Endothelial cell of umbilical vein (primary cell): ENCODE results near the gene LLCFC1. TPM values are rescaled to one million over a fixed set of nuclear protein-coding genes. Genes with fewer than 3 reads are reported as not detected.

Experiments
- BruUV-seq: library from RNA; stranded (reverse); fragments of 400-500 nt; replicated peaks from 2 replicates; lab custom pipeline; 2021; lab: Mats Ljungman, UMichigan
- CTCF ChIA-PET: fragments of 300-600, 350-600 bp; sonication (Branson Sonifier 250); formaldehyde crosslinking; loops from one replicate; lab custom pipeline; 2021; ENCODE audit warnings: antibody characterized with exemption, inconsistent platforms; lab: Charles Lee
- POLR2A ChIA-PET: fragments of 300-600, 350-600 bp; sonication (Branson Sonifier 250); formaldehyde crosslinking; loops from one replicate; lab custom pipeline; 2021; ENCODE audit warnings: antibody characterized with exemption, inconsistent platforms; lab: Charles Lee
- DNase-seq: peaks from one replicate; pipeline ENCODE4 v3.0.0-alpha.2; 2011; ENCODE audit warnings: low read depth, low spot score
- FAIRE-seq: peaks from 2 replicates; lab custom pipeline; 2011; peaks lifted over from hg19 to GRCh38; lab: Jason Lieb, UNC
- H2AFZ ChIP-seq: 2 replicates; pipeline ENCODE4 v1.6.0; 2012; ENCODE audit warnings: low read depth, low read length, control low read depth, inconsistent platforms
- H3K27ac ChIP-seq: 2 replicates; pipeline ENCODE4 v1.5.1; 2011; ENCODE audit warnings: low read depth, mild to moderate bottlenecking, control low read depth, low read length, moderate library complexity; ENCODE audit not compliant: insufficient read depth
- H3K27me3 ChIP-seq, 2 experiments: 2 replicates each; pipeline versions ENCODE4 v1.6.0 to v1.6.1; 2011; ENCODE audit warnings: low read length in 2 of 2, mixed read lengths in 1 of 2; ENCODE audit not compliant: control insufficient read depth in 2 of 2, insufficient read depth in 2 of 2
- H3K36me3 ChIP-seq, 2 experiments: 2 replicates in 1 of 2; 3 replicates in 1 of 2; pipeline ENCODE4 v1.5.1; 2011; ENCODE audit warnings: low read length in 2 of 2, mild to moderate bottlenecking in 1 of 2, moderate library complexity in 1 of 2; ENCODE audit not compliant: control insufficient read depth in 2 of 2, insufficient read depth in 2 of 2; ENCODE audit errors: extremely low read depth in 1 of 2
- H3K4me1 ChIP-seq: 3 replicates; pipeline ENCODE4 v1.5.1; 2011; ENCODE audit warnings: mild to moderate bottlenecking, low read length; ENCODE audit not compliant: control insufficient read depth, insufficient read depth; ENCODE audit errors: extremely low read depth
- H3K4me2 ChIP-seq: 2 replicates; pipeline ENCODE4 v1.6.1; 2011; ENCODE audit warnings: low read length, control low read depth, mixed read lengths; ENCODE audit not compliant: insufficient read depth
- H3K4me3 ChIP-seq, 3 experiments: fragments of 200-600 bp in 1 of 3; sonication (generic), shearing (Covaris generic) in 1 of 3; replicated peaks in 1 of 3; 2 replicates each; pipeline ENCODE4 v1.5.1; 2011 to 2016; ENCODE audit warnings: control low read depth in 3 of 3, low read length in 3 of 3, mild to moderate bottlenecking in 2 of 3, inconsistent platforms in 1 of 3, low read depth in 1 of 3, moderate library complexity in 1 of 3; ENCODE audit not compliant: insufficient read depth in 1 of 3
- H3K79me2 ChIP-seq: 2 replicates; pipeline ENCODE4 v1.6.0; 2012; ENCODE audit warnings: low read length, inconsistent platforms; ENCODE audit not compliant: control insufficient read depth, insufficient read depth
- H3K9ac ChIP-seq: replicated peaks from 2 replicates; pipeline ENCODE3; 2011; ENCODE audit warnings: low read length, control low read depth; ENCODE audit not compliant: insufficient read depth; ENCODE audit errors: extremely low read depth
- H3K9me1 ChIP-seq: replicated peaks from 3 replicates; pipeline ENCODE4 v1.6.0; 2011; ENCODE audit warnings: mild to moderate bottlenecking, low read length; ENCODE audit not compliant: control insufficient read depth, insufficient read depth; ENCODE audit errors: extremely low read depth
- H3K9me3 ChIP-seq: replicated peaks from 2 replicates; pipeline ENCODE4 v1.5.1; 2012; ENCODE audit warnings: low read length, inconsistent platforms; ENCODE audit not compliant: control insufficient read depth, insufficient read depth
- H4K20me1 ChIP-seq: replicated peaks from 2 replicates; pipeline ENCODE3; 2011; ENCODE audit warnings: mild to moderate bottlenecking, low read length; ENCODE audit not compliant: control insufficient read depth, insufficient read depth; ENCODE audit errors: extremely low read depth
- CTCF ChIP-seq, 2 donors: IDR thresholded peaks; 1 replicate in 1 of 2; 2 replicates in 1 of 2; pipeline ENCODE4 v1.5.1; 2011; ENCODE audit warnings: low read length in 2 of 2, mild to moderate bottlenecking in 2 of 2, moderate library complexity in 2 of 2, control low read depth in 1 of 2, inconsistent platforms in 1 of 2, low read depth in 1 of 2; ENCODE audit not compliant: insufficient read depth in 1 of 2; ENCODE audit errors: extremely low read depth in 1 of 2
- EZH2 ChIP-seq: IDR thresholded peaks from 2 replicates; pipeline ENCODE4 v1.6.1; 2012; ENCODE audit warnings: borderline replicate concordance, low read depth, mild to moderate bottlenecking, moderate library complexity, low read length, inconsistent platforms; ENCODE audit not compliant: severe bottlenecking
- FOS ChIP-seq: IDR thresholded peaks from 2 replicates; pipeline ENCODE4 v1.6.1; 2011; ENCODE audit warnings: mild to moderate bottlenecking, low read length, moderate library complexity, borderline replicate concordance; ENCODE audit not compliant: insufficient read depth
- GATA2 ChIP-seq: IDR thresholded peaks from 2 replicates; pipeline ENCODE4 v1.7.0; 2011; ENCODE audit warnings: low read depth, mild to moderate bottlenecking, moderate library complexity, mixed read lengths, low read length; ENCODE audit not compliant: insufficient read length, insufficient read depth
- JUN ChIP-seq: IDR thresholded peaks from 2 replicates; pipeline ENCODE4 v1.6.1; 2011; ENCODE audit warnings: borderline replicate concordance, low read depth; ENCODE audit not compliant: insufficient read length, insufficient read depth
- MAX ChIP-seq: IDR thresholded peaks from 2 replicates; pipeline ENCODE4 v1.6.1; 2011; ENCODE audit not compliant: insufficient read depth, insufficient read length
- MYC ChIP-seq: IDR thresholded peaks from one replicate; pipeline ENCODE4 v1.6.1; 2011; ENCODE audit warnings: mild to moderate bottlenecking, low read depth, low read length
- POLR2A ChIP-seq: IDR thresholded peaks from 2 replicates; pipeline ENCODE4 v1.6.1; 2012; ENCODE audit warnings: low read depth, mild to moderate bottlenecking, control low read depth, low read length
- POLR2AphosphoS5 ChIP-seq: IDR thresholded peaks from 2 replicates; pipeline ENCODE4 v1.6.1; 2012; ENCODE audit warnings: low read depth, mild to moderate bottlenecking, control low read depth, low read length, moderate library complexity; ENCODE audit not compliant: insufficient read depth
- dilution Hi-C: fragments of 300-500 bp; cut with MboI; formaldehyde crosslinking; loops from one replicate; pipeline ENCODE4 v1.15.0; 2019; ENCODE audit warnings: low sequenced_read_pairs; ENCODE audit not compliant: extremely low pct_ligation_motif_present
- intact Hi-C: fragments of 100-400 bp; cut with micrococcal nuclease; formaldehyde crosslinking; loops from one replicate; pipeline ENCODE4 v1.10.0; 2022
- polyA plus RNA-seq, 4 experiments: library from polyadenylated mRNA; depleted of rRNA in 3 of 4; stranded (reverse) in 3 of 4; unstranded in 1 of 4; fragments of >200 nt; gene quantifications; 2 replicates each; pipeline versions ENCODE4 v1.2.1 to v1.2.3, GENCODE V29; 2011 to 2012; ENCODE audit warnings: missing spikeins in 1 of 4
- total RNA-seq: library from RNA; stranded (reverse); gene quantifications from 2 replicates; pipeline ENCODE4 v1.2.3, GENCODE V29; 2021

The LLCFC1 gene
- total and polyA plus RNA-seq, 2 donors (not counting 3 experiments of a cell fraction or from before 2014, with no cell fraction given): not detected

GRCh38 chr7:142910031-142910433 lies 29.3 kb upstream of the LLCFC1 start:
- H3K27me3 ChIP-seq: no peaks in the 10 kb centered on the region
- no peaks in the 10 kb centered on the region for H4K20me1 ChIP-seq
- H3K9me3 ChIP-seq: no peaks in the 10 kb centered on the region
- no peak for DNase-seq
- H3K4me2 ChIP-seq: no peak overlapping the region
- ChIA-PET POLR2A (no interaction called here), CTCF (interaction anchor here (0.6 to 1.7 kb wide), 4 partner anchors 9 to 305 kb away, joined by 3 to 11 read pairs (median 8); no protein-coding TSS in a partner anchor)
- no peaks in the 10 kb centered on the region for H3K36me3 ChIP-seq
- no peak overlapping the region for H3K27ac ChIP-seq
- dilution Hi-C loops (no loop called here), intact Hi-C loops (no loop called here)
- TF ChIP-seq GATA2: no peak
- TF ChIP-seq JUN: no peak
- no peak overlapping the region for H3K9ac ChIP-seq
- no peak for FAIRE-seq
- H3K9me1 ChIP-seq: no peaks in the 10 kb centered on the region
- H2AFZ ChIP-seq: no peak overlapping the region
- H3K79me2 ChIP-seq: no peaks in the 10 kb centered on the region
- BruUV-seq: no TSS peak
- no peaks in the 10 kb centered on the region for H3K4me1 ChIP-seq
- no peak overlapping the region for H3K4me3 ChIP-seq

GRCh38 chr7:142910481-142910880 lies 28.8 kb upstream of the LLCFC1 start:
- H3K4me2 ChIP-seq: no peak overlapping the region
- BruUV-seq: no TSS peak
- CTCF ChIA-PET: interaction anchor here (0.6 to 1.7 kb wide), 4 partner anchors 10 to 305 kb away, joined by 3 to 11 read pairs (median 8); no protein-coding TSS in a partner anchor
- no peak overlapping the region for H2AFZ ChIP-seq
- H3K27me3 ChIP-seq: no peaks in the 10 kb centered on the region
- TF ChIP-seq POLR2A (no peak), FOS (no peak), MAX (no peak), GATA2 (no peak), CTCF (IDR thresholded peaks at IDR 0.05; ENCODE audit: extremely low read depth in 1 of 2, insufficient read depth in 1 of 2, low read depth in 1 of 2, low read length in 2 of 2) (no peak), MYC (no peak), POLR2AphosphoS5 (no peak), JUN (no peak), EZH2 (no peak)
- no peaks in the 10 kb centered on the region for H3K9me3 ChIP-seq
- H3K79me2 ChIP-seq: no peaks in the 10 kb centered on the region
- DNase-seq (no peak), FAIRE-seq (no peak)
- H3K4me1 ChIP-seq: no peaks in the 10 kb centered on the region
- POLR2A ChIA-PET: no interaction called here
- H3K27ac ChIP-seq: no peak overlapping the region
- intact Hi-C loops (no loop called here), dilution Hi-C loops (no loop called here)
- H3K9me1 ChIP-seq: no peaks in the 10 kb centered on the region
- no peaks in the 10 kb centered on the region for H3K36me3 ChIP-seq
- H3K4me3 ChIP-seq: no peak overlapping the region
- no peak overlapping the region for H3K9ac ChIP-seq
- no peaks in the 10 kb centered on the region for H4K20me1 ChIP-seq
